GM10266 (cell line): Measurements from ENCODE around the gene SV2C.

Source experiments
- DNase-seq: peaks from one replicate; pipeline ENCODE4 v3.0.0; 2012; ENCODE audit errors: extremely low spot score
- CTCF ChIP-seq: IDR thresholded peaks from 2 replicates; pipeline ENCODE4 v1.5.1; 2012; ENCODE audit warnings: mild to moderate bottlenecking, low read depth; ENCODE audit not compliant: control insufficient read depth, insufficient read depth; ENCODE audit errors: missing control alignments

SV2C gene

DNA sequence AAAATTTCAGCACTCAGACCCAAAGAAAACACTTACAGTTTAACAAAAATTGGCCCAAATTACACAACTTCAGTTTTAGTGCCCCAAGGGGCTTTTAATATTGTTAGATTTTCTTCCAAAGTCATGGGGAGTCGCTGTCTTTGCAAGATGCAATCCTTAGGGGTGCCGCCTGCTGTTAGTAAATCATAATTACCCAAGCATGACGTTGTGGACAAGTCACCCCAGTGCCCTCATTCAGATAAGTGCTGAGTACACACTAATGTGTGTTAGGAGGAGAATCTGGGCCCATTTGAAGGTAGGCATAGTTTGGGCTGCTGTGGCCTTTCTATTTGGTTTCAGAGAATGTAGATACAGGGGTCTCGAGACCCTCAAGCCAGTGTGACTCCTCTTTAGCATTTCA, 138.1 kb downstream of the SV2C start:
- TF ChIP-seq CTCF: no peak

GRCh38 chr5:76222318-76222717, 139.1 kb downstream of the SV2C start:
- TF ChIP-seq CTCF: no peak
- no peak for DNase-seq

More for the DNA sequence above, 138.1 kb downstream of the SV2C start:
- DNase-seq: no peak

GRCh38 chr5:76223696-76224095, 140.5 kb downstream of the SV2C start:
- DNase-seq: no peak
- TF ChIP-seq CTCF: no peak

GRCh38 chr5:76224898-76225297, 141.7 kb downstream of the SV2C start:
- no peak for TF ChIP-seq CTCF
- no peak for DNase-seq

- DNase-seq: no peak
- no peak for TF ChIP-seq CTCF
These were observed 142.2 kb downstream of the SV2C start for GRCh38 chr5:76225336-76225735.

GRCh38 chr5:76229900-76230299, 146.7 kb downstream of the SV2C start:
- no peak for TF ChIP-seq CTCF

DNA sequence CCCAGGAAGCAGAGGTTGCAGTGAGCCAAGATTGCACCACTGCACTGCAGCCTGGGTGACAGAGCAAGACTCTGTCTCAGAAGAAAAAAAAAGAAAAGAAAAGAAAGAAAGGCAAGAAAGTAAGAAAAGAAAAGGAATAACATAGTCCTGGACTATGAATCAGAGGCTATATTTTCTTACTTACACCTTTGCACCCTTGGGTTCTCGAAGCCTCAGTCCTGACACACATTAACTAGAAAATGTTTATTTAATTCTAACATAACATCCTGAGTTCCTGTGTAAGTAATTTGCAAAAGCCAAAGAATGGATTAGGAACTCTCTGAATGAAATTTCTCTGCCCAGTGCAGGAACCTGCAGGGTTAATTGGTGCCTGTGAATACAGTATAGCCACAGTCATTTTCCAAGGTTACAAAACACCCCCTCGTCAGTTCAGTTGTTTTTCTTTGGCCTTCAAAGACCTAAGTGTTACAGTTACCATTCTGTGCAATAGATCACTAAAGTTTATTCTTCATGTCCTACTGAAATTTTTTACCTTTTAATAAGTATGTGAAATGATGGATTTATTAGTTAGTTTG, 147.6 kb downstream of the SV2C start:
- TF ChIP-seq CTCF: no peak

More at GRCh38 chr5:76229900-76230299, 146.7 kb downstream of the SV2C start:
- DNase-seq: no peak

More for the DNA sequence above, 147.6 kb downstream of the SV2C start:
- no peak for DNase-seq
